Fibroblast of lung (primary cell): Measurements from ENCODE around the gene XRCC1. TPM values are rescaled to one million over a fixed set of nuclear protein-coding genes. Genes with fewer than 3 reads are reported as not detected.

Experiments
- DNase-seq, 2 donors: peaks; one replicate each; pipeline versions ENCODE4 v3.0.0 to v3.0.0-alpha.2; 2010; ENCODE audit warnings: low read depth in 2 of 2
- H2AFZ ChIP-seq: 2 replicates; pipeline ENCODE4 v1.5.1; 2012; ENCODE audit warnings: low read length, control low read depth, inconsistent platforms
- H3K27ac ChIP-seq: 2 replicates; pipeline ENCODE4 v1.5.1; 2011; ENCODE audit warnings: low read length, control low read depth; ENCODE audit not compliant: insufficient read depth
- H3K27me3 ChIP-seq: 2 replicates; pipeline ENCODE4 v1.5.1; 2011; ENCODE audit warnings: mild to moderate bottlenecking, low read length; ENCODE audit not compliant: control insufficient read depth, insufficient read depth
- H3K36me3 ChIP-seq: 2 replicates; pipeline ENCODE4 v1.5.1; 2011; ENCODE audit warnings: low read length; ENCODE audit not compliant: control insufficient read depth, insufficient read depth
- H3K4me1 ChIP-seq: 2 replicates; pipeline ENCODE4 v1.5.1; 2011; ENCODE audit warnings: low read length; ENCODE audit not compliant: control insufficient read depth, insufficient read depth; ENCODE audit errors: extremely low read depth
- H3K4me2 ChIP-seq: 2 replicates; pipeline ENCODE4 v1.5.1; 2011; ENCODE audit warnings: low read length, control low read depth; ENCODE audit not compliant: insufficient read depth; ENCODE audit errors: extremely low read depth
- H3K4me3 ChIP-seq, 4 experiments: fragments of 200-600 bp in 1 of 4; sonication (generic) in 1 of 4; replicated peaks in 1 of 4; 2 replicates each; pipeline ENCODE4 v1.5.1; 2011 to 2016; ENCODE audit warnings: low read length in 4 of 4, low read depth in 3 of 4, mild to moderate bottlenecking in 3 of 4, control low read depth in 2 of 4, inconsistent platforms in 1 of 4, mixed read lengths in 1 of 4; ENCODE audit not compliant: insufficient read depth in 1 of 4; ENCODE audit errors: control extremely low read depth in 1 of 4
- H3K79me2 ChIP-seq: 2 replicates; pipeline ENCODE4 v1.5.1; 2012; ENCODE audit warnings: mild to moderate bottlenecking, low read length, inconsistent platforms; ENCODE audit not compliant: control insufficient read depth, insufficient read depth
- H3K9ac ChIP-seq: 2 replicates; pipeline ENCODE4 v1.5.1; 2011; ENCODE audit warnings: mild to moderate bottlenecking, low read length, control low read depth; ENCODE audit not compliant: insufficient read depth
- H3K9me3 ChIP-seq: 2 replicates; pipeline ENCODE4 v1.5.1; 2012; ENCODE audit warnings: low read depth, low read length; ENCODE audit not compliant: control insufficient read depth, insufficient read depth
- H4K20me1 ChIP-seq: 2 replicates; pipeline ENCODE4 v1.5.1; 2011; ENCODE audit warnings: low read length; ENCODE audit not compliant: control insufficient read depth, insufficient read depth; ENCODE audit errors: extremely low read depth
- CTCF ChIP-seq, 2 donors: IDR thresholded peaks in 1 of 2; conservative IDR thresholded peaks in 1 of 2; 1 replicate in 1 of 2; 2 replicates in 1 of 2; pipeline ENCODE4 v1.5.1; 2011 to 2012; ENCODE audit warnings: low read length in 2 of 2, control low read depth in 1 of 2, inconsistent platforms in 1 of 2, low read depth in 1 of 2, mild to moderate bottlenecking in 1 of 2
- EZH2 ChIP-seq: IDR thresholded peaks from 2 replicates; pipeline ENCODE4 v1.5.1; 2012; ENCODE audit warnings: low read length, control low read depth, mild to moderate bottlenecking; ENCODE audit errors: missing control alignments
- polyA plus RNA-seq, 2 donors: library from polyadenylated mRNA; depleted of rRNA in 1 of 2; stranded (reverse) in 1 of 2; unstranded in 1 of 2; fragments of >200 nt; gene quantifications; 2 replicates each; pipeline ENCODE4 v1.2.1, GENCODE V29; 2011 to 2012; ENCODE audit warnings: missing spikeins in 1 of 2
- total RNA-seq: library from RNA; depleted of rRNA; stranded (reverse); fragments of >200 nt; gene quantifications from 2 replicates; pipeline ENCODE4 v1.2.1, GENCODE V29; 2014

XRCC1 gene
- total and polyA plus RNA-seq, 2 donors (not counting 1 experiment from before 2014, with no cell fraction given): 8.6 to 14.5 TPM

- DNase-seq: no peak
Observed at GRCh38 chr19:43544077-43544476, 31.2 kb downstream of the XRCC1 start.

GRCh38 chr19:43541920-43542650, 33.2 kb downstream of the XRCC1 start:
- Histone ChIP-seq H3K9ac (no peak overlapping the region), H3K4me2 (no peak overlapping the region), H3K9me3 (no peaks in the 10 kb centered on the region), H3K4me3 (no peak overlapping the region), H3K79me2 (no peaks in the 10 kb centered on the region), H4K20me1 (no peaks in the 10 kb centered on the region), H3K36me3 (peaks cover 9% of the 10 kb centered on the region), H3K27ac (no peak overlapping the region), H3K27me3 (no peaks in the 10 kb centered on the region), H3K4me1 (no peaks in the 10 kb centered on the region), H2AFZ (no peak overlapping the region)
- TF ChIP-seq CTCF (conservative IDR thresholded peaks at IDR 0.05 in 1 of 2, IDR thresholded peaks at IDR 0.05 in 1 of 2; ENCODE audit: low read depth in 1 of 2, low read length in 2 of 2): no peak
- TF ChIP-seq EZH2: no peak
- no peak for DNase-seq

More at GRCh38 chr19:43544077-43544476, 31.2 kb downstream of the XRCC1 start:
- Histone ChIP-seq H4K20me1 (no peaks in the 10 kb centered on the region), H3K9me3 (no peaks in the 10 kb centered on the region), H3K27me3 (no peaks in the 10 kb centered on the region), H2AFZ (no peak overlapping the region), H3K79me2 (no peaks in the 10 kb centered on the region), H3K4me2 (no peak overlapping the region), H3K4me3 (no peak overlapping the region), H3K36me3 (peaks cover 9% of the 10 kb centered on the region), H3K27ac (no peak overlapping the region), H3K9ac (no peak overlapping the region), H3K4me1 (no peaks in the 10 kb centered on the region)
- no peak for TF ChIP-seq CTCF (conservative IDR thresholded peaks at IDR 0.05 in 1 of 2, IDR thresholded peaks at IDR 0.05 in 1 of 2; ENCODE audit: low read depth in 1 of 2, low read length in 2 of 2)

GRCh38 chr19:43540381-43540780, 34.9 kb downstream of the XRCC1 start:
- peaks cover 7% of the 10 kb centered on the region for H3K36me3 ChIP-seq
- H3K27me3 ChIP-seq: no peaks in the 10 kb centered on the region
- no peaks in the 10 kb centered on the region for H3K4me1 ChIP-seq
- no peak for DNase-seq
- no peaks in the 10 kb centered on the region for H4K20me1 ChIP-seq
- no peak overlapping the region for H3K27ac ChIP-seq
- no peak overlapping the region for H3K9ac ChIP-seq
- no peak overlapping the region for H2AFZ ChIP-seq
- no peak overlapping the region for H3K4me3 ChIP-seq
- no peaks in the 10 kb centered on the region for H3K9me3 ChIP-seq
- no peak overlapping the region for H3K4me2 ChIP-seq
- no peaks in the 10 kb centered on the region for H3K79me2 ChIP-seq
- TF ChIP-seq CTCF (conservative IDR thresholded peaks at IDR 0.05 in 1 of 2, IDR thresholded peaks at IDR 0.05 in 1 of 2; ENCODE audit: low read depth in 1 of 2, low read length in 2 of 2): no peak
- TF ChIP-seq EZH2: no peak
